HUES64 (cell line): ENCODE results near the gene ZNF69. TPM values are rescaled to one million over a fixed set of nuclear protein-coding genes. Genes with fewer than 3 reads are reported as not detected.
"Not testable (repeated sequence)": the region's sequence is repeated elsewhere in the genome, so short reads cannot be mapped to it uniquely, and the experiment has no call there.

Experiments used
- H3K27ac ChIP-seq: 2 replicates; pipeline ENCODE4 v1.7.0; 2013; ENCODE audit warnings: low read depth, low read length, inconsistent platforms
- H3K27me3 ChIP-seq: 2 replicates; pipeline ENCODE4 v1.6.1; 2013; ENCODE audit warnings: mild to moderate bottlenecking, low read length; ENCODE audit not compliant: insufficient read depth
- H3K36me3 ChIP-seq: 2 replicates; pipeline ENCODE4 v1.6.1; 2013; ENCODE audit warnings: mild to moderate bottlenecking, low read length; ENCODE audit not compliant: insufficient read depth
- H3K4me1 ChIP-seq: 2 replicates; pipeline ENCODE4 v1.6.1; 2013; ENCODE audit warnings: mild to moderate bottlenecking, low read length, moderate library complexity; ENCODE audit not compliant: insufficient read depth
- H3K4me3 ChIP-seq: 2 replicates; pipeline ENCODE4 v1.5.1; 2013; ENCODE audit warnings: mild to moderate bottlenecking, low read length, moderate library complexity
- H3K9ac ChIP-seq: 2 replicates; pipeline ENCODE4 v1.6.1; 2013; ENCODE audit warnings: mild to moderate bottlenecking, low read depth, low read length
- H3K9me3 ChIP-seq: 2 replicates; pipeline ENCODE4 v1.6.1; 2013; ENCODE audit warnings: low read depth, low read length; ENCODE audit not compliant: insufficient read depth
- WGBS: fragments of 150-250, 120-280 bp; methylation state at CpG from one replicate; pipeline ENCODE4 v1.1.7; 2013; ENCODE audit warnings: missing lambda C conversion rate; 5-methylcytosine and 5-hydroxymethylcytosine counted together
- polyA plus RNA-seq, 2 experiments: library from polyadenylated mRNA; stranded (reverse); fragments of 50-300 nt; gene quantifications; one replicate each; pipeline ENCODE4 v1.2.3, GENCODE V29; 2013

Gene ZNF69
- 14.3 TPM for polyA plus RNA-seq (2013, experiment 1 of 2)
- 15.8 TPM for polyA plus RNA-seq (2013, experiment 2 of 2)

- peak within 1 kb of the TSS; percentile 94 for H3K27ac ChIP-seq
Observed at GRCh38 chr19:11887611-11888531, at the start of gene ZNF69. Gene ZNF69 (plus strand): TSS chr19:11887782. CDS start chr19:11887924, 142 bp downstream.

DNA sequence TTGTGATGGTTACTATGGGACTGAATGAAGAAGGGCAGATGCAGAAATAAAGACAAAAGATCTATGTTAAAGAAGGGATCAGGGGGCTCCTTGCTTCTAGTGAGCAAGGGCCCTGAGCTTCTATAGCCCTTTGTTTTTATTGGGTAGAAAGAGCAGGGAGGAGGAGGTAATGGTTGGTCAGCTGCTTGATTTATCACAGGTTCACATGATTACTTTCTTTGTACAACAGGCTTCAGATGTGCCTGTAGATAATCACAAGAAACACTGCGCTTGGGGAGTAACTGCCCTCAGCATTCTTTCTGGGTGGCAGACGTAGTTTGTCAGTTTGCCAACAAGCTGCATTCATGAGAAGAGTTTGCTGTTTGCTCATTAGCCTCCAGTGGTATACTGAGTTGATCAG is 43.9 kb upstream of the ZNF69 start:
- Histone ChIP-seq H3K27me3 (no peaks in the 10 kb centered on the region), H3K36me3 (no peaks in the 10 kb centered on the region), H3K27ac (no peak overlapping the region), H3K4me1 (no peaks in the 10 kb centered on the region), H3K9me3 (peaks cover 12% of the 10 kb centered on the region; the same call in 1 of the 2 replicates), H3K9ac (no peak overlapping the region), H3K4me3 (no peak overlapping the region)
- 95% methylated on average over 2 of the region's 2 CpGs for WGBS

More at GRCh38 chr19:11887611-11888531, at the start of gene ZNF69:
- WGBS = 1% methylated on average over 56 of the region's 56 CpGs
- Histone ChIP-seq H3K4me1 (peaks cover 10% of the 10 kb centered on the region; the same call in 1 of the 2 replicates), H3K36me3 (peaks cover 3% of the 10 kb centered on the region; the same call in 1 of the 2 replicates), H3K27me3 (no peaks in the 10 kb centered on the region), H3K9ac (peak within 1 kb of the TSS; percentile 90), H3K9me3 (peaks cover 6% of the 10 kb centered on the region; the same call in 1 of the 2 replicates), H3K4me3 (peak within 1 kb of the TSS; percentile 86)

- H3K4me1 ChIP-seq, H3K4me3 ChIP-seq, H3K9ac ChIP-seq, H3K27ac ChIP-seq, H3K36me3 ChIP-seq, H3K27me3 ChIP-seq: not testable (repeated sequence)
- H3K9me3 ChIP-seq = peaks cover 11% of the 10 kb centered on the region; the same call in 1 of the 2 replicates
- WGBS = 51% methylated on average over 6 of the region's 6 CpGs
Observed at GRCh38 chr19:11847615-11848014, 40.0 kb upstream of the ZNF69 start.

- H3K4me1 ChIP-seq = no peaks in the 10 kb centered on the region
- H3K36me3 ChIP-seq = no peaks in the 10 kb centered on the region
- H3K27ac ChIP-seq = no peak overlapping the region
- peaks cover 6% of the 10 kb centered on the region; the same call in 1 of the 2 replicates for H3K27me3 ChIP-seq
- 91% methylated on average over 11 of the region's 11 CpGs for WGBS
- peaks cover 11% of the 10 kb centered on the region; the same call in 1 of the 2 replicates for H3K9me3 ChIP-seq
- no peak overlapping the region for H3K9ac ChIP-seq
- peak overlapping the region; percentile 54; the same call in 1 of the 2 replicates for H3K4me3 ChIP-seq
Observed at GRCh38 chr19:11848200-11848593, 39.4 kb upstream of the ZNF69 start.

GRCh38 chr19:11848594-11849469 is 38.8 kb upstream of the ZNF69 start, which contains the start of gene ZNF439:
Gene ZNF439 (plus strand): TSS chr19:11848726. CDS start chr19:11848868, 142 bp downstream.
- peak within 1 kb of the TSS; percentile 54 for H3K4me3 ChIP-seq
- WGBS = 91% methylated on average over 59 of the region's 59 CpGs
- no peaks in the 10 kb centered on the region for H3K36me3 ChIP-seq
- H3K27me3 ChIP-seq = peaks cover 6% of the 10 kb centered on the region; the same call in 1 of the 2 replicates
- H3K9ac ChIP-seq = no peak within 1 kb of the TSS; the same call in 1 of the 2 replicates
- peaks cover 17% of the 10 kb centered on the region for H3K9me3 ChIP-seq
- H3K4me1 ChIP-seq = no peaks in the 10 kb centered on the region
- no peak within 1 kb of the TSS for H3K27ac ChIP-seq

DNA sequence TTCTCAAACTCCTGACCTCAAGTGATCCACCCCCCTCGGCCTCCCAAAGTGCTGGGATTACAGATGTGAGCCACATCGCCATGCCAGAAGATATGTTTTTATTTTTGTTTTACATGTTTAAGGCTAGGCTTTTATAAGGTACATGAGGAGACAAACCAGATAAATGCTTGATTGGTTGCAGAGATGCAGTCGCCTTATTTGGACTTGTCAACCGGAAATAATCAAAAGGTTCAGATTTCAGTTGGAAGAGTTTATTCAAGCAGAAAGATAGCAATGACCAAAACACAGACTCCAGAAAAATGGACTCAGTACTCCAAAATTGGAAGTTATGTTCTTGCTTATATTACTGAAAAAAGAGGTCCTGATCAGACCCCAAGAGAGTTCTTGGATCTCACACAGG is 37.3 kb upstream of the ZNF69 start:
- H3K36me3 ChIP-seq, H3K4me3 ChIP-seq, H3K9ac ChIP-seq, H3K4me1 ChIP-seq, H3K27ac ChIP-seq, H3K27me3 ChIP-seq: not testable (repeated sequence)
- peaks cover 25% of the 10 kb centered on the region for H3K9me3 ChIP-seq
- 93% methylated on average over 4 of the region's 4 CpGs for WGBS

- Histone ChIP-seq H3K9ac (no peak overlapping the region), H3K36me3 (no peaks in the 10 kb centered on the region), H3K4me3 (no peak overlapping the region), H3K9me3 (peaks cover 31% of the 10 kb centered on the region), H3K4me1 (no peaks in the 10 kb centered on the region), H3K27me3 (peaks cover 6% of the 10 kb centered on the region; the same call in 1 of the 2 replicates), H3K27ac (no peak overlapping the region)
- WGBS = 74% methylated on average over 3 of the region's 3 CpGs
Observed at GRCh38 chr19:11853358-11853757, 34.2 kb upstream of the ZNF69 start.

- no peaks in the 10 kb centered on the region for H3K4me1 ChIP-seq
- peaks cover 35% of the 10 kb centered on the region for H3K9me3 ChIP-seq
- no peak overlapping the region for H3K4me3 ChIP-seq
- H3K36me3 ChIP-seq = no peaks in the 10 kb centered on the region
- no peaks in the 10 kb centered on the region for H3K27me3 ChIP-seq
- WGBS = 89% methylated on average over 12 of the region's 12 CpGs
- H3K27ac ChIP-seq = no peak overlapping the region
- no peak overlapping the region for H3K9ac ChIP-seq
Observed at GRCh38 chr19:11856596-11857250, 30.9 kb upstream of the ZNF69 start.

- Histone ChIP-seq H3K9me3 (peaks cover 30% of the 10 kb centered on the region), H3K9ac (no peak overlapping the region), H3K4me1 (no peaks in the 10 kb centered on the region), H3K27ac (no peak overlapping the region), H3K4me3 (no peak overlapping the region), H3K36me3 (no peaks in the 10 kb centered on the region), H3K27me3 (no peaks in the 10 kb centered on the region)
- WGBS = 84% methylated on average over 7 of the region's 7 CpGs
Observed at GRCh38 chr19:11860721-11861120, 26.9 kb upstream of the ZNF69 start.

GRCh38 chr19:11861301-11861700 is 26.3 kb upstream of the ZNF69 start:
- Histone ChIP-seq H3K36me3 (no peaks in the 10 kb centered on the region), H3K4me1 (no peaks in the 10 kb centered on the region), H3K27ac (no peak overlapping the region), H3K27me3 (no peaks in the 10 kb centered on the region), H3K9me3 (peaks cover 35% of the 10 kb centered on the region), H3K9ac (no peak overlapping the region), H3K4me3 (no peak overlapping the region)
- 88% methylated on average over 2 of the region's 2 CpGs for WGBS
